ENCODE data around the gene TNMD. TPM values are rescaled to one million over a fixed set of nuclear protein-coding genes. Genes with fewer than 3 reads are reported as not detected.
A peak's percentile ranks its signal among the peaks of the same experiment; 100 is the strongest.

TNMD gene
- total and polyA plus RNA-seq, 9 donors = 0.42 to 14.9 (median 1.6) TPM

GRCh38 chrX:100593126-100593525, 8.4 kb downstream of the TNMD start:
- H3K27ac ChIP-seq = no peak overlapping the region
- H3K4me1 ChIP-seq (ENCODE audit: insufficient read depth) = peaks cover 3% of the 10 kb centered on the region
- intact Hi-C loops (cut with DNase I) = no loop called here

GRCh38 chrX:100593581-100593980, 8.8 kb downstream of the TNMD start:
- WGBS, 3 donors = 2 to 4% (median 2%) methylated on average over 2 of the region's 2 CpGs
- H3K36me3 ChIP-seq = no peaks in the 10 kb centered on the region
- H3K4me3 ChIP-seq = no peak overlapping the region
- H3K4me1 ChIP-seq (ENCODE audit: insufficient read depth) = peaks cover 3% of the 10 kb centered on the region
- peak in 1 of 5 donors; percentile 15 for DNase-seq
- H3K27ac ChIP-seq = no peak overlapping the region
- intact Hi-C loops (cut with DNase I) = no loop called here
- no peaks in the 10 kb centered on the region for H3K27me3 ChIP-seq
- no peaks in the 10 kb centered on the region for H3K9me3 ChIP-seq
- TF ChIP-seq EP300 (IDR thresholded peaks at IDR 0.05) = no peak
- TF ChIP-seq CTCF (IDR thresholded peaks at IDR 0.05) = no peak
- TF ChIP-seq POLR2A (IDR thresholded peaks at IDR 0.05) = no peak

More at GRCh38 chrX:100593126-100593525, 8.4 kb downstream of the TNMD start:
- no peaks in the 10 kb centered on the region for H3K36me3 ChIP-seq
- H3K4me3 ChIP-seq = no peak overlapping the region
- TF ChIP-seq POLR2A (IDR thresholded peaks at IDR 0.05) = no peak
- TF ChIP-seq EP300 (IDR thresholded peaks at IDR 0.05) = no peak
- no peak for TF ChIP-seq CTCF (IDR thresholded peaks at IDR 0.05)
- no peaks in the 10 kb centered on the region for H3K9me3 ChIP-seq
- WGBS, 3 donors = 20 to 47% (median 30%) methylated on average over 2 of the region's 2 CpGs
- no peaks in the 10 kb centered on the region for H3K27me3 ChIP-seq
- DNase-seq = no peak

- Histone ChIP-seq H3K4me1 (ENCODE audit: insufficient read depth) (peaks cover 3% of the 10 kb centered on the region), H3K4me3 (no peak overlapping the region), H3K27ac (no peak overlapping the region), H3K27me3 (no peaks in the 10 kb centered on the region), H3K9me3 (no peaks in the 10 kb centered on the region), H3K36me3 (no peaks in the 10 kb centered on the region)
- intact Hi-C loops (cut with DNase I) = no loop called here
- TF ChIP-seq POLR2A (IDR thresholded peaks at IDR 0.05) = no peak
- TF ChIP-seq CTCF (IDR thresholded peaks at IDR 0.05) = no peak
- TF ChIP-seq EP300 (IDR thresholded peaks at IDR 0.05) = no peak
- WGBS, 3 donors = 15 to 32% (median 19%) methylated on average over 2 of the region's 2 CpGs
- no peak for DNase-seq
Observed at GRCh38 chrX:100596601-100597000, 11.9 kb downstream of the TNMD start.

GRCh38 chrX:100599456-100599855, 14.7 kb downstream of the TNMD start:
- H3K27me3 ChIP-seq = no peaks in the 10 kb centered on the region
- TF ChIP-seq CTCF (IDR thresholded peaks at IDR 0.05) (no peak), POLR2A (IDR thresholded peaks at IDR 0.05) (no peak), EP300 (IDR thresholded peaks at IDR 0.05) (no peak)
- H3K9me3 ChIP-seq = no peaks in the 10 kb centered on the region
- no peak overlapping the region for H3K4me3 ChIP-seq
- H3K27ac ChIP-seq = no peak overlapping the region
- no peak for DNase-seq
- 75 to 78% (median 77%) methylated on average over 9 of the region's 9 CpGs for WGBS, 3 donors
- intact Hi-C loops (cut with DNase I) = no loop called here
- H3K36me3 ChIP-seq = no peaks in the 10 kb centered on the region
- no peaks in the 10 kb centered on the region for H3K4me1 ChIP-seq (ENCODE audit: insufficient read depth)

GRCh38 chrX:100600340-100600739, 15.6 kb downstream of the TNMD start:
- DNase-seq = no peak
- Histone ChIP-seq H3K4me1 (ENCODE audit: insufficient read depth) (no peaks in the 10 kb centered on the region), H3K36me3 (no peaks in the 10 kb centered on the region), H3K4me3 (no peak overlapping the region), H3K27me3 (no peaks in the 10 kb centered on the region), H3K27ac (no peak overlapping the region), H3K9me3 (no peaks in the 10 kb centered on the region)
- intact Hi-C loops (cut with DNase I) = no loop called here
- TF ChIP-seq EP300 (IDR thresholded peaks at IDR 0.05) = no peak

Measured in ovary (tissue), 9 donors.